OCI-LY7 (cell line): ENCODE results near the gene MAP7D3.

ENCODE experiments used
- EZH2phosphoT487 ChIP-seq: fragments of 200-600 bp; sonication (generic); IDR thresholded peaks from 2 replicates; pipeline ENCODE4 v1.6.1; 2018; ENCODE audit warnings: low read depth, borderline replicate concordance, mild to moderate bottlenecking, mixed run types, antibody characterized with exemption, low read length, moderate library complexity, mixed read lengths
- TF ChIP-seq, protein P1 (sequence below): fragments of 200-600 bp; sonication (generic); conservative IDR thresholded peaks from 2 replicates; pipeline ENCODE4 v1.5.1; 2014; ENCODE audit warnings: mild to moderate bottlenecking, antibody characterized with exemption, low read length, moderate library complexity, mixed read lengths

DNA sequence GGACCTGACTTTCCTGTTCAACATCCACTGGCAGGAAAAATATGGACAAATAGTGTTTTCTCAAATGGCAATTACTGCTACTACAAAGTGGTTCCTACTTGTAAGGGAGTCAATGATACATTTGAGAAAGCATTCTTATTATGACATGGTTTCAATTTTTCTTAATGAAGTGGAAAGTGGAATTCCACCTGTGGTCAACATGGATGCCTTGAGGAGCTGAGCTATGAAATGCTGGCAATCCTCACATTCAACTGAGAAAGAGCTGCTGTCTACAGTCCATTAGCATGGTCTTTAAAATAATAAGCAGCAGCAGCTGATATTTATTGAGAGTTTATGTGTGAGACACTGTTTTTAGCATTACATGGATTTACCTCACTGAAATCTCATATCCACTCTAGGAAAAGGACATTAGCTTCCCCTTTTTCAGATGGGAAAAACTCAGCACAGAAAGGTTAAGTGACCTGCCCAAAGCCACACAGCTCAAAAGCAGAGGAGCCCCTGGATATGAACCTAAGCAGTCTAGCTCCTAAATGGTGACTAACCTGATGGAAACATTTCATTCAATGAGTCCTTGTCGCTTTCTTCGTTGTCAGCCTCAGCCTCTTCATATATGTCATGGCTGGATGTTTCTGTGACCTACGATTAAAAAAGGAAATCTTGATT is 29.2 kb downstream of the MAP7D3 start:
- TF ChIP-seq, protein P1, sequence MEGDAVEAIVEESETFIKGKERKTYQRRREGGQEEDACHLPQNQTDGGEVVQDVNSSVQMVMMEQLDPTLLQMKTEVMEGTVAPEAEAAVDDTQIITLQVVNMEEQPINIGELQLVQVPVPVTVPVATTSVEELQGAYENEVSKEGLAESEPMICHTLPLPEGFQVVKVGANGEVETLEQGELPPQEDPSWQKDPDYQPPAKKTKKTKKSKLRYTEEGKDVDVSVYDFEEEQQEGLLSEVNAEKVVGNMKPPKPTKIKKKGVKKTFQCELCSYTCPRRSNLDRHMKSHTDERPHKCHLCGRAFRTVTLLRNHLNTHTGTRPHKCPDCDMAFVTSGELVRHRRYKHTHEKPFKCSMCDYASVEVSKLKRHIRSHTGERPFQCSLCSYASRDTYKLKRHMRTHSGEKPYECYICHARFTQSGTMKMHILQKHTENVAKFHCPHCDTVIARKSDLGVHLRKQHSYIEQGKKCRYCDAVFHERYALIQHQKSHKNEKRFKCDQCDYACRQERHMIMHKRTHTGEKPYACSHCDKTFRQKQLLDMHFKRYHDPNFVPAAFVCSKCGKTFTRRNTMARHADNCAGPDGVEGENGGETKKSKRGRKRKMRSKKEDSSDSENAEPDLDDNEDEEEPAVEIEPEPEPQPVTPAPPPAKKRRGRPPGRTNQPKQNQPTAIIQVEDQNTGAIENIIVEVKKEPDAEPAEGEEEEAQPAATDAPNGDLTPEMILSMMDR, result no peak
- no peak for TF ChIP-seq EZH2phosphoT487
